ENCODE measurements around the gene KREMEN2.

KREMEN2 gene

GRCh38 chr16:2980227-2981176 lies 16.4 kb downstream of the KREMEN2 start, which contains the start of gene PKMYT1:
PKMYT1 (minus strand) TSS chr16:2980446; CDS start chr16:2979657, 789 bp downstream.
- peak; percentile 91 to 94 for DNase-seq (ENCODE audit: low read depth in 2 of 2)

- DNase-seq (ENCODE audit: low read depth in 2 of 2) = no peak
These were observed 17.3 kb downstream of the KREMEN2 start for GRCh38 chr16:2981177-2981898.

- DNase-seq (ENCODE audit: low read depth in 2 of 2) = no peak
These were observed 17.8 kb downstream of the KREMEN2 start for GRCh38 chr16:2981899-2982250.

GRCh38 chr16:2982402-2982801 lies 18.3 kb downstream of the KREMEN2 start:
- no peak for DNase-seq (ENCODE audit: low read depth in 2 of 2)

GRCh38 chr16:2983706-2984136 lies 19.6 kb downstream of the KREMEN2 start:
- DNase-seq (ENCODE audit: low read depth in 2 of 2) = peak; percentile 76 to 79

- no peak for DNase-seq (ENCODE audit: low read depth in 2 of 2)
These were observed 21.4 kb downstream of the KREMEN2 start for GRCh38 chr16:2985462-2985861.

GRCh38 chr16:2985893-2986355 lies 21.8 kb downstream of the KREMEN2 start:
- DNase-seq (ENCODE audit: low read depth in 2 of 2) = no peak

GRCh38 chr16:2986623-2987188 lies 22.6 kb downstream of the KREMEN2 start:
- no peak for DNase-seq (ENCODE audit: low read depth in 2 of 2)

- no peak for DNase-seq (ENCODE audit: low read depth in 2 of 2)
These were observed 23.2 kb downstream of the KREMEN2 start for GRCh38 chr16:2987286-2987685.

GRCh38 chr16:2987833-2988232 lies 23.8 kb downstream of the KREMEN2 start:
- no peak for DNase-seq (ENCODE audit: low read depth in 2 of 2)

- no peak for DNase-seq (ENCODE audit: low read depth in 2 of 2)
These were observed 24.6 kb downstream of the KREMEN2 start for GRCh38 chr16:2988590-2989099.

GRCh38 chr16:2990891-2991290 lies 26.8 kb downstream of the KREMEN2 start:
- no peak for DNase-seq (ENCODE audit: low read depth in 2 of 2)

GRCh38 chr16:2991566-2992261 lies 27.6 kb downstream of the KREMEN2 start:
- DNase-seq (ENCODE audit: low read depth in 2 of 2) = no peak

GRCh38 chr16:2992383-2993081 lies 28.5 kb downstream of the KREMEN2 start:
- no peak for DNase-seq (ENCODE audit: low read depth in 2 of 2)

GRCh38 chr16:2996298-2996697 lies 32.2 kb downstream of the KREMEN2 start:
- no peak for DNase-seq (ENCODE audit: low read depth in 2 of 2)

- no peak for DNase-seq (ENCODE audit: low read depth in 2 of 2)
These were observed 35.9 kb downstream of the KREMEN2 start for GRCh38 chr16:2999929-3000328.

GRCh38 chr16:3000540-3000939 lies 36.5 kb downstream of the KREMEN2 start:
- DNase-seq (ENCODE audit: low read depth in 2 of 2) = no peak

GRCh38 chr16:3001316-3001715 lies 37.2 kb downstream of the KREMEN2 start:
- no peak for DNase-seq (ENCODE audit: low read depth in 2 of 2)

GRCh38 chr16:3003582-3004270 lies 39.7 kb downstream of the KREMEN2 start:
- DNase-seq (ENCODE audit: low read depth in 2 of 2) = peak; percentile 93 to 96

- no peak for DNase-seq (ENCODE audit: low read depth in 2 of 2)
These were observed 40.2 kb downstream of the KREMEN2 start for GRCh38 chr16:3004319-3004718.
